Measurements from ENCODE around the gene TMEM40. TPM values are rescaled to one million over a fixed set of nuclear protein-coding genes. Genes with fewer than 3 reads are reported as not detected.
"Not testable (repeated sequence)": the region's sequence is repeated elsewhere in the genome, so short reads cannot be mapped to it uniquely, and the experiment has no call there.

TMEM40 gene
- total and polyA plus RNA-seq, 2 donors (not counting 1 experiment from before 2014, with no cell fraction given) = 0.33 TPM; not detected in 1

DNA sequence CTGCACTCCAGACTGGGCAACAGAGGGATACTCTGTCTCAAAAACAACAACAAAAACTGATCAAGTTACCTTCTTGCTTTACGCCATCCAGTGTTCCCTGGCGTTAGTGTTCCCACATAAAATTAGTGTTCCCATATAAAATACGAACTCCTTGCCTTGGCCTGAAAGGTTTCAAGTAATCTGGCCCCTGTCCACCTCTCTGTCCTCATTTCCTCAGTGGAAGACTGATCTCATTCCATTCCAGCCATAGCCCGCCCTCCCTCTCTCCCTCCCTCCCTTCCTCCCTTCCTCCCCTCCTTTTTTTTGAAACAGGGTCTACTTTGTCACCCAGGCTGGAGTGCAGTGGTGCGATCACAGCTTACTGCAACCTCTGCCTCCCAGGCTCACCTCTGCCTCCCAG lies 34.6 kb upstream of the TMEM40 start:
- H3K4me2 ChIP-seq (replicated peaks; ENCODE audit: low read depth, low read length, poor library complexity, severe bottlenecking) = no peak overlapping the region
- ATAC-seq (ENCODE audit: low read depth) = no peak
- Mint-ChIP-seq H3K4me3 (no peak overlapping the region), H3K9me3 (ENCODE audit: insufficient read depth) (no peaks in the 10 kb centered on the region), H3K27me3 (peaks cover 19% of the 10 kb centered on the region), H3K27ac (no peak overlapping the region), H3K4me1 (peaks cover 22% of the 10 kb centered on the region)
- H3K79me2 ChIP-seq (ENCODE audit: control insufficient read depth, insufficient read depth, low read length) = no peaks in the 10 kb centered on the region
- H3K4me3 ChIP-seq (ENCODE audit: control extremely low read depth in 1 of 5, extremely low read depth in 1 of 5, insufficient read depth in 1 of 5, low read depth in 2 of 5, low read length in 4 of 5) = no peak overlapping the region
- intact Hi-C loops (cut with micrococcal nuclease) = no loop called here
- DNase-seq = no peak
- no peaks in the 10 kb centered on the region for H3K36me3 ChIP-seq (replicated peaks in 1 of 2; ENCODE audit: control extremely low read depth in 1 of 2, control insufficient read depth in 1 of 2, extremely low read depth in 1 of 2, insufficient read depth in 2 of 2, low read length in 1 of 2)
- peaks cover 15 to 26% of the 10 kb centered on the region in 2 donors for H3K4me1 ChIP-seq (ENCODE audit: control insufficient read depth in 2 of 2, insufficient read depth in 2 of 2, low read length in 2 of 2)
- H4K20me1 ChIP-seq (ENCODE audit: control insufficient read depth, insufficient read depth, low read length, poor library complexity, severe bottlenecking) = no peaks in the 10 kb centered on the region
- no peak overlapping the region for H3K27ac ChIP-seq (ENCODE audit: low read length in 2 of 2)
- 91% methylated on average over 5 of the region's 5 CpGs for WGBS (ENCODE audit: insufficient coverage)
- TF ChIP-seq, protein P1, sequence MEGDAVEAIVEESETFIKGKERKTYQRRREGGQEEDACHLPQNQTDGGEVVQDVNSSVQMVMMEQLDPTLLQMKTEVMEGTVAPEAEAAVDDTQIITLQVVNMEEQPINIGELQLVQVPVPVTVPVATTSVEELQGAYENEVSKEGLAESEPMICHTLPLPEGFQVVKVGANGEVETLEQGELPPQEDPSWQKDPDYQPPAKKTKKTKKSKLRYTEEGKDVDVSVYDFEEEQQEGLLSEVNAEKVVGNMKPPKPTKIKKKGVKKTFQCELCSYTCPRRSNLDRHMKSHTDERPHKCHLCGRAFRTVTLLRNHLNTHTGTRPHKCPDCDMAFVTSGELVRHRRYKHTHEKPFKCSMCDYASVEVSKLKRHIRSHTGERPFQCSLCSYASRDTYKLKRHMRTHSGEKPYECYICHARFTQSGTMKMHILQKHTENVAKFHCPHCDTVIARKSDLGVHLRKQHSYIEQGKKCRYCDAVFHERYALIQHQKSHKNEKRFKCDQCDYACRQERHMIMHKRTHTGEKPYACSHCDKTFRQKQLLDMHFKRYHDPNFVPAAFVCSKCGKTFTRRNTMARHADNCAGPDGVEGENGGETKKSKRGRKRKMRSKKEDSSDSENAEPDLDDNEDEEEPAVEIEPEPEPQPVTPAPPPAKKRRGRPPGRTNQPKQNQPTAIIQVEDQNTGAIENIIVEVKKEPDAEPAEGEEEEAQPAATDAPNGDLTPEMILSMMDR (IDR thresholded peaks at IDR 0.05) = no peak
- TF ChIP-seq EZH2 (IDR thresholded peaks at IDR 0.05; ENCODE audit: borderline replicate concordance, insufficient read depth, low read depth, low read length, poor library complexity, severe bottlenecking) = no peak
- ChIA-PET POLR2A (no interaction called here), CTCF (no interaction called here)
- H3K9ac ChIP-seq (ENCODE audit: low read length) = no peak overlapping the region
- H2AFZ ChIP-seq (ENCODE audit: insufficient read depth, low read depth, low read length, poor library complexity, severe bottlenecking) = no peak overlapping the region
- H3K9me3 ChIP-seq (ENCODE audit: control extremely low read depth in 1 of 3, control insufficient read depth in 2 of 3, insufficient read depth in 1 of 3, low read length in 2 of 3) = peaks cover 0 to 3% (median 0%) of the 10 kb centered on the region in 3 donors
- peaks cover 0 to 14% (median 6%) of the 10 kb centered on the region in 4 experiments for H3K27me3 ChIP-seq (replicated peaks in 1 of 4; ENCODE audit: control extremely low read depth in 1 of 4, control insufficient read depth in 3 of 4, insufficient read depth in 4 of 4, low read length in 3 of 4)

- ChIA-PET POLR2A (no interaction called here), CTCF (no interaction called here)
- H3K4me3 ChIP-seq (ENCODE audit: control extremely low read depth in 1 of 5, extremely low read depth in 1 of 5, insufficient read depth in 1 of 5, low read depth in 2 of 5, low read length in 4 of 5) = no peak overlapping the region
- Mint-ChIP-seq H3K4me1 (peaks cover 4% of the 10 kb centered on the region), H3K27ac (no peak overlapping the region), H3K9me3 (ENCODE audit: insufficient read depth) (no peaks in the 10 kb centered on the region), H3K4me3 (no peak overlapping the region), H3K27me3 (peaks cover 22% of the 10 kb centered on the region)
- H3K79me2 ChIP-seq (ENCODE audit: control insufficient read depth, insufficient read depth, low read length) = no peaks in the 10 kb centered on the region
- H3K36me3 ChIP-seq (replicated peaks in 1 of 2; ENCODE audit: control extremely low read depth in 1 of 2, control insufficient read depth in 1 of 2, extremely low read depth in 1 of 2, insufficient read depth in 2 of 2, low read length in 1 of 2) = no peaks in the 10 kb centered on the region
- intact Hi-C loops (cut with micrococcal nuclease) = no loop called here
- peaks cover 5 to 7% of the 10 kb centered on the region in 2 donors for H3K4me1 ChIP-seq (ENCODE audit: control insufficient read depth in 2 of 2, insufficient read depth in 2 of 2, low read length in 2 of 2)
- peaks cover 0 to 11% (median 5%) of the 10 kb centered on the region in 4 experiments for H3K27me3 ChIP-seq (replicated peaks in 1 of 4; ENCODE audit: control extremely low read depth in 1 of 4, control insufficient read depth in 3 of 4, insufficient read depth in 4 of 4, low read length in 3 of 4)
- no peak overlapping the region for H3K9ac ChIP-seq (ENCODE audit: low read length)
- WGBS (ENCODE audit: insufficient coverage) = no CpG with 5 or more reads among the region's 1 CpG
- H3K27ac ChIP-seq (ENCODE audit: low read length in 2 of 2) = no peak overlapping the region
- H2AFZ ChIP-seq (ENCODE audit: insufficient read depth, low read depth, low read length, poor library complexity, severe bottlenecking) = no peak overlapping the region
- H3K9me3 ChIP-seq (ENCODE audit: control extremely low read depth in 1 of 3, control insufficient read depth in 2 of 3, insufficient read depth in 1 of 3, low read length in 2 of 3) = no peaks in the 10 kb centered on the region
- TF ChIP-seq, protein P1 (IDR thresholded peaks at IDR 0.05) = no peak
- DNase-seq (no peak), ATAC-seq (ENCODE audit: low read depth) (no peak)
- no peak overlapping the region for H3K4me2 ChIP-seq (replicated peaks; ENCODE audit: low read depth, low read length, poor library complexity, severe bottlenecking)
- no peaks in the 10 kb centered on the region for H4K20me1 ChIP-seq (ENCODE audit: control insufficient read depth, insufficient read depth, low read length, poor library complexity, severe bottlenecking)
These were observed 32.4 kb upstream of the TMEM40 start for GRCh38 chr3:12791430-12791829.

DNA sequence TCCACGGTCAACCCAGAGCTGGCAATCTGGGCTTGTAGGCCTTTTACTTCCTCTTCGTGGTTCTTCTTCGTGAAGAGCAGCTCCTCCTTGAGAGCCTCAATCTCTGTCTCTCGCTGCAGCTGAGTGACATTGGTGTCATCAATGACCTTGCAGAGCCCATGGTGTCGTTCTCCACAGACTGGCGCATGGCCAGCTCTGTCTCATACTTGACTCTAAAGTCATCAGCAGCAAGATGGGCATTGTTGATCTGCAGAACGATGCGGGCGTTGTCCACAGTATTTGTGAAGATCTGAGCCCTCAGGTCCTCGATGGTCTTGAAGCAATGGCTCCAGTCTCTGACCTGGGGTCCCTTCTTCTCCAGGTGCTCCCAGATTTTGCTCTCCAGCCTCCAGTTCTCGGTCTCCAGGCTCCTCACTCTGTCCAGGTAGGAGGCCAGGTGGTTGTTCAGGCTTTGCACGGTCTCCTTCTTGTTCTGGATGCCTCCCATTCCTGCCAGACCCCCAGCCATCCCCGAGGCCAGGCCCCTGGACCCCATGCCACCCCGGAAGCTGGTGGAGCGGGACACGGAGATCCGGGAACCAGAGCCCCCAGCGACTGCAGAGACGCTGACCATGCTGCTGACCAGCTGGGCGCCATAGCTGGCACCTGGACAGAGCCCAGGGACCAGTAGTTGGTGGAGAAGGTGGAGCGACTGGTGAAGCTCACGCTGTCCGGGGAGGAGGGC lies 29.1 kb upstream of the TMEM40 start:
- ATAC-seq (ENCODE audit: low read depth); H4K20me1 ChIP-seq (ENCODE audit: control insufficient read depth, insufficient read depth, low read length, poor library complexity, severe bottlenecking); H2AFZ ChIP-seq (ENCODE audit: insufficient read depth, low read depth, low read length, poor library complexity, severe bottlenecking); H3K27ac Mint-ChIP-seq; H3K27ac ChIP-seq (ENCODE audit: low read length in 2 of 2); DNase-seq; H3K9me3 ChIP-seq (ENCODE audit: control extremely low read depth in 1 of 3, control insufficient read depth in 2 of 3, insufficient read depth in 1 of 3, low read length in 2 of 3); H3K27me3 ChIP-seq (replicated peaks in 1 of 4; ENCODE audit: control extremely low read depth in 1 of 4, control insufficient read depth in 3 of 4, insufficient read depth in 4 of 4, low read length in 3 of 4); H3K4me1 Mint-ChIP-seq; H3K4me3 Mint-ChIP-seq; POLR2A ChIA-PET; H3K9me3 Mint-ChIP-seq (ENCODE audit: insufficient read depth); H3K4me3 ChIP-seq (ENCODE audit: control extremely low read depth in 1 of 5, extremely low read depth in 1 of 5, insufficient read depth in 1 of 5, low read depth in 2 of 5, low read length in 4 of 5); H3K79me2 ChIP-seq (ENCODE audit: control insufficient read depth, insufficient read depth, low read length); intact Hi-C loops (cut with micrococcal nuclease); H3K4me2 ChIP-seq (replicated peaks; ENCODE audit: low read depth, low read length, poor library complexity, severe bottlenecking); H3K9ac ChIP-seq (ENCODE audit: low read length); H3K36me3 ChIP-seq (replicated peaks in 1 of 2; ENCODE audit: control extremely low read depth in 1 of 2, control insufficient read depth in 1 of 2, extremely low read depth in 1 of 2, insufficient read depth in 2 of 2, low read length in 1 of 2); H3K4me1 ChIP-seq (ENCODE audit: control insufficient read depth in 2 of 2, insufficient read depth in 2 of 2, low read length in 2 of 2): not testable (repeated sequence)
- peaks cover 29% of the 10 kb centered on the region for H3K27me3 Mint-ChIP-seq
- WGBS (ENCODE audit: insufficient coverage) = 82% methylated on average over 19 of the region's 23 CpGs
- CTCF ChIA-PET = interaction anchor here (1.1 to 1.9 kb wide), 4 partner anchors 9 to 104 kb away, joined by 5 to 9 read pairs (median 6); partner anchors contain the start of gene CAND2

All from B cell (primary cell).